B cell (primary cell): ENCODE data around the gene MOK. TPM values are rescaled to one million over a fixed set of nuclear protein-coding genes. Genes with fewer than 3 reads are reported as not detected.
A peak's percentile ranks its signal among the peaks of the same experiment; 100 is the strongest.

Experiments
- ATAC-seq: fragments of 200-7000 bp; cut with Tn5 transposase; one replicate; pipeline ENCODE4 v1.10.0; 2021; ENCODE audit warnings: low read depth, mild to moderate bottlenecking, moderate number of reproducible peaks, moderate library complexity
- CTCF ChIA-PET: fragments of 350-600 bp; sonication (Branson Sonifier 250); formaldehyde crosslinking; loops from one replicate; lab custom pipeline; 2021; ENCODE audit warnings: antibody characterized with exemption, inconsistent platforms; lab: Charles Lee
- POLR2A ChIA-PET: fragments of 350-600 bp; sonication (Branson Sonifier 250); formaldehyde crosslinking; loops from one replicate; lab custom pipeline; 2021; ENCODE audit warnings: antibody characterized with exemption; lab: Charles Lee
- DNase-seq: peaks from one replicate; pipeline ENCODE4 v3.0.0; 2013
- H2AFZ ChIP-seq: 2 replicates; pipeline ENCODE4 v1.6.1; 2012; ENCODE audit warnings: mild to moderate bottlenecking, low read depth, low read length; ENCODE audit not compliant: insufficient read depth, poor library complexity, severe bottlenecking
- H3K27ac ChIP-seq, 2 donors: 1 replicate in 1 of 2; 2 replicates in 1 of 2; pipeline ENCODE4 v1.5.1; 2012 to 2013; ENCODE audit warnings: low read length in 2 of 2, mild to moderate bottlenecking in 2 of 2, moderate library complexity in 1 of 2
- H3K27me3 ChIP-seq, 4 experiments: fragments of 200-600 bp in 1 of 4; sonication (generic) in 1 of 4; replicated peaks in 1 of 4; 1 replicate in 2 of 4; 2 replicates in 2 of 4; pipeline versions ENCODE4 v1.6.1 to v1.7.0; 2013 to 2016; ENCODE audit warnings: low read length in 3 of 4, mild to moderate bottlenecking in 2 of 4, mixed read lengths in 1 of 4, moderate library complexity in 1 of 4; ENCODE audit not compliant: insufficient read depth in 4 of 4, control insufficient read depth in 3 of 4; ENCODE audit errors: control extremely low read depth in 1 of 4
- H3K36me3 ChIP-seq, 2 experiments: replicated peaks in 1 of 2; 1 replicate in 1 of 2; 2 replicates in 1 of 2; pipeline versions ENCODE4 v1.6.1 to v1.7.1; 2013; ENCODE audit warnings: low read length in 1 of 2; ENCODE audit not compliant: insufficient read depth in 2 of 2, control insufficient read depth in 1 of 2; ENCODE audit errors: control extremely low read depth in 1 of 2, extremely low read depth in 1 of 2
- H3K4me1 ChIP-seq, 2 donors: fragments of 200-600 bp in 1 of 2; sonication (generic) in 1 of 2; 1 replicate in 1 of 2; 2 replicates in 1 of 2; pipeline versions ENCODE4 v1.5.1 to v1.6.1; 2013 to 2017; ENCODE audit warnings: low read length in 2 of 2; ENCODE audit not compliant: control insufficient read depth in 2 of 2, insufficient read depth in 2 of 2
- H3K4me2 ChIP-seq: replicated peaks from 2 replicates; pipeline ENCODE3; 2012; ENCODE audit warnings: mild to moderate bottlenecking, low read depth, low read length; ENCODE audit not compliant: poor library complexity, severe bottlenecking
- H3K4me3 ChIP-seq, 5 experiments: fragments of 200-600 bp in 1 of 5; sonication (generic) in 1 of 5; 1 replicate in 3 of 5; 2 replicates in 2 of 5; pipeline versions ENCODE4 v1.5.1 to v1.7.0; 2011 to 2016; ENCODE audit warnings: low read length in 4 of 5, mild to moderate bottlenecking in 4 of 5, low read depth in 2 of 5, control low read depth in 1 of 5, moderate library complexity in 1 of 5; ENCODE audit not compliant: insufficient read depth in 1 of 5; ENCODE audit errors: control extremely low read depth in 1 of 5, extremely low read depth in 1 of 5
- H3K79me2 ChIP-seq: fragments of 200-600 bp; sonication (generic); one replicate; pipeline ENCODE4 v1.6.0; 2016; ENCODE audit warnings: low read length; ENCODE audit not compliant: control insufficient read depth, insufficient read depth
- H3K9ac ChIP-seq: fragments of 200-600 bp; sonication (generic); 2 replicates; pipeline ENCODE4 v1.6.1; 2017; ENCODE audit warnings: mild to moderate bottlenecking, low read length, moderate library complexity
- H3K9me3 ChIP-seq, 3 donors: one replicate each; pipeline versions ENCODE4 v1.6.1 to v1.7.1; 2013; ENCODE audit warnings: low read length in 2 of 3; ENCODE audit not compliant: control insufficient read depth in 2 of 3, insufficient read depth in 1 of 3; ENCODE audit errors: control extremely low read depth in 1 of 3
- H4K20me1 ChIP-seq: 2 replicates; pipeline ENCODE4 v1.6.0; 2012; ENCODE audit warnings: mild to moderate bottlenecking, low read length; ENCODE audit not compliant: insufficient read depth, control insufficient read depth, poor library complexity, severe bottlenecking
- H3K27ac Mint-ChIP-seq: one replicate; pipeline ENCODE4 v1.8.0; 2021; ENCODE audit warnings: mixed read lengths
- H3K27me3 Mint-ChIP-seq: one replicate; pipeline ENCODE4 v1.8.0; 2021; ENCODE audit warnings: mixed read lengths
- H3K4me1 Mint-ChIP-seq: one replicate; pipeline ENCODE4 v1.8.0; 2021; ENCODE audit warnings: mixed read lengths
- H3K4me3 Mint-ChIP-seq: one replicate; pipeline ENCODE4 v1.8.0; 2021; ENCODE audit warnings: mixed read lengths
- H3K9me3 Mint-ChIP-seq: one replicate; pipeline ENCODE4 v1.8.0; 2022; ENCODE audit warnings: mixed read lengths; ENCODE audit not compliant: insufficient read depth
- CTCF ChIP-seq: fragments of 200-600 bp; IDR thresholded peaks from one replicate; pipeline ENCODE4 v1.8.0; 2022; ENCODE audit warnings: antibody characterized with exemption, mild to moderate bottlenecking
- EZH2 ChIP-seq: IDR thresholded peaks from 2 replicates; pipeline ENCODE4 v1.6.1; 2012; ENCODE audit warnings: borderline replicate concordance, low read depth, mild to moderate bottlenecking, moderate library complexity, low read length; ENCODE audit not compliant: insufficient read depth, poor library complexity, severe bottlenecking
- WGBS: methylation state at CpG from one replicate; pipeline ENCODE4 v1.1.5; 2013; ENCODE audit warnings: missing lambda C conversion rate; ENCODE audit not compliant: insufficient coverage; 5-methylcytosine and 5-hydroxymethylcytosine counted together
- intact Hi-C: fragments of 100-400 bp; cut with micrococcal nuclease; formaldehyde crosslinking; loops from one replicate; pipeline ENCODE4 v1.10.0; 2022
- polyA plus RNA-seq: library from polyadenylated mRNA; depleted of rRNA; stranded (reverse); fragments of >200 nt; gene quantifications from 2 replicates; pipeline ENCODE4 v1.2.3, GENCODE V29; 2012
- total RNA-seq, 2 donors: library from RNA; stranded (reverse); fragments of 120-200 nt in 1 of 2; gene quantifications; 1 replicate in 1 of 2; 2 replicates in 1 of 2; pipeline versions ENCODE4 v1.2.3 to v1.2.4, GENCODE V29; 2013 to 2022

MOK gene
- total and polyA plus RNA-seq, 2 donors (not counting 1 experiment from before 2014, with no cell fraction given) = 1.2 to 3.0 TPM

- ChIA-PET CTCF (no interaction called here), POLR2A (no interaction called here)
- H4K20me1 ChIP-seq = peaks cover 95% of the 10 kb centered on the region
- H3K9ac ChIP-seq = no peak overlapping the region
- H3K36me3 ChIP-seq = peaks cover 2 to 3% of the 10 kb centered on the region in 2 experiments
- H2AFZ ChIP-seq = no peak overlapping the region
- H3K4me2 ChIP-seq = no peak overlapping the region
- H3K27me3 Mint-ChIP-seq = no peaks in the 10 kb centered on the region
- H3K27ac ChIP-seq = peak overlapping the region in 1 of 2 donors; percentile 4
- no peak overlapping the region for H3K4me3 ChIP-seq
- no peaks in the 10 kb centered on the region for H3K27me3 ChIP-seq
- H3K27ac Mint-ChIP-seq = no peak overlapping the region
- H3K79me2 ChIP-seq = peaks cover 94% of the 10 kb centered on the region
- H3K4me3 Mint-ChIP-seq = no peak overlapping the region
- no peak for TF ChIP-seq EZH2
- no peak for TF ChIP-seq CTCF
- intact Hi-C loops = no loop called here
- peaks cover 45% of the 10 kb centered on the region for H3K4me1 Mint-ChIP-seq
- no peaks in the 10 kb centered on the region for H3K9me3 Mint-ChIP-seq
- whole genome bisulfite sequencing = 80% methylated on average over 2 of the region's 7 CpGs
- H3K4me1 ChIP-seq = peaks cover 6 to 8% of the 10 kb centered on the region in 2 donors
- no peak for ATAC-seq
- no peak for DNase-seq
- H3K9me3 ChIP-seq = no peaks in the 10 kb centered on the region
Measured at GRCh38 chr14:102180248-102180998, 124.5 kb downstream of the MOK start.

Other genes starting within 250 kb of the MOK start
- 222 and 225 TPM in 2 replicates for gene HSP90AA1, start 218.1 kb downstream of the MOK start, total RNA-seq
- 190 and 418 TPM in 2 replicates for gene HSP90AA1, start 218.1 kb downstream of the MOK start, polyA plus RNA-seq
- 62.8 and 64.0 TPM in 2 replicates for gene WDR20, start 165.3 kb downstream of the MOK start, total RNA-seq
- gene WDR20, start 165.3 kb downstream of the MOK start, polyA plus RNA-seq = 12.4 and 16.0 TPM in 2 replicates
- 22.8 and 22.9 TPM in 2 replicates for gene ZNF839, start 14.6 kb upstream of the MOK start, total RNA-seq
- 28.8 and 31.6 TPM in 2 replicates for gene ZNF839, start 14.6 kb upstream of the MOK start, polyA plus RNA-seq
- gene CINP, start 57.7 kb upstream of the MOK start, total RNA-seq = 23.7 and 28.8 TPM in 2 replicates
- 18.6 and 21.9 TPM in 2 replicates for gene CINP, start 57.7 kb upstream of the MOK start, polyA plus RNA-seq
- gene TECPR2, start 57.8 kb upstream of the MOK start, total RNA-seq = 10.8 and 11.2 TPM in 2 replicates
- 3.6 and 4.7 TPM in 2 replicates for gene TECPR2, start 57.8 kb upstream of the MOK start, polyA plus RNA-seq
- 1.4 and 1.8 TPM in 2 replicates for gene ANKRD9, start 204.6 kb upstream of the MOK start, total RNA-seq
- gene ANKRD9, start 204.6 kb upstream of the MOK start, polyA plus RNA-seq = 1.5 and 2.6 TPM in 2 replicates